NCI-H2107 (cell line): ENCODE results near the gene PTPRM.

Experiments
- DNase-seq: peaks from one replicate; lab custom pipeline; 2025; lab: John Stamatoyannopoulos, UW

Gene PTPRM

DNA sequence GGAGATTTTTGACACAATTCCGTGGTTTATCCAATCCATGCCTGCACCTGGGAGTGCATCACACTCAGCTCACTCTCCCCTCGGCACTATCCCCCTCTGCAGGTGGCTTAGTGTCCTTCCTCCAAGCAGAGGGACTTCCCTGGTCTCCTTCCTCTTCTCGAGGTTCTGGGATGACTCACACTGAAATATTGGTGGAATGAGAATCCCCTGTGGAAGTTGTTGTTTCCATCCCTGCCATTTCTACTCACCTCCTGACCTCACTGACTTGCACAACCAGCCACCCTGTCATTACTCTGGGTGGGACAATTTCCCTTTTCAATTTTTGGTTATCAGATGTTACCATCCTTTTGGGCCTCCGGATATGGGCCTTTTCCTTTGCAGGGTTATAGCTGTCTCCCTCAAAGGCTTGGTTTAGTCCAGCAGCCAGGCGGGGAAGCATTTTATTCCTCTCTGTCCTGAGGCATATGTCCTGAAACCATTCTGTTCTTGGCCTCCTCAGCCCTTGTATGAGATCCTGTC is 59.9 kb downstream of the PTPRM start:
- DNase-seq: no peak

DNA sequence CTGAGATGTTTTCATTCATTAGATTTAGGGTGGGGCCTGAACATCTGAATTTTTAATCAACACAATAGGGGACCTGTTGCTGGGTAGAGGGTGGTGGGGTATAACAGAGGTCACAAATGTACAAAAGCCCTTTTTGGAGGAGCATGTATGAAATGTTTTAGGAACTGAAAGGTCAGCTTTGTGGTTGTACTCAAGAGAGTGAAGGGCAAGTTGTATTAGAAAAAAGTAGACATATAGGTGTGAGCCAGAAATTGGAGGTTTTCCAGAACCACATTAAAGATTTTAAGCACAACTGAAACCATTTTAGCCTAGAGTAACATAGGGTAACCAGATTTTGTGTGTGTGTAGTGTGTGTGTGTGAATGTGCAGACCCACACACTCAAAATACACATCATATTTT is 62.3 kb downstream of the PTPRM start:
- no peak for DNase-seq

DNA sequence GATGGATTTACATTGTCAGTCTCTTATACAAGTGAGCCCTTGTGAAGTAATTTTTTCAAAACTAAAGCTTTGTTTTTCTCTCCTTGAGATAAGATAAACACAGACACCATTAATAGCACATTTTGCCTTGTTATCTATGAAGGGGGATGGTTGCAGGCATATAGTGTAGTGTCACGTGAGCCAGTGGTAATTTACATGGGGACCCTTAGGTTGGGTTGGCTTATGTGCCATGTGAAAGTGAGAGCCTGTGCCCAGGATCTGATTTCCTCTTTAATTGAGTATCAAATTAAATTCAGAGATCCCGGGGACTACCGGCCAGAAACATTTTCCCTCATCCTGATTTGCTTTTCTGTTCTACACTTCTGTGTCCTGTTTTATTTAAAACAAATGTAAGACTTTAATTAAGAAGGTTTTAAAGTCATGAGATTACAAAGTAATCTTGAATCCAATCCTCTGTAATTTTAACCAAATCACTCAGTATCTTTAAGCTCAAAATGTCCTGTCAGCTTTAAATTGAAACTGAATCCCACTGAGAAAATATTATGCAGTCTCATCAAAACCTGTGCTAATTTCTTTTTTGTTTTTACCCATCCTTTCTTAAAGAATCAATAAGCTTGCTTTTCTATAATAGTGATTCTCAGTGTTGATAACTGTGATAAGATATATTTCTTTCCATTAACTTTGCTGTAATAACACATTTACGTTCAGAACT is 63.8 kb downstream of the PTPRM start:
- DNase-seq: no peak

DNA sequence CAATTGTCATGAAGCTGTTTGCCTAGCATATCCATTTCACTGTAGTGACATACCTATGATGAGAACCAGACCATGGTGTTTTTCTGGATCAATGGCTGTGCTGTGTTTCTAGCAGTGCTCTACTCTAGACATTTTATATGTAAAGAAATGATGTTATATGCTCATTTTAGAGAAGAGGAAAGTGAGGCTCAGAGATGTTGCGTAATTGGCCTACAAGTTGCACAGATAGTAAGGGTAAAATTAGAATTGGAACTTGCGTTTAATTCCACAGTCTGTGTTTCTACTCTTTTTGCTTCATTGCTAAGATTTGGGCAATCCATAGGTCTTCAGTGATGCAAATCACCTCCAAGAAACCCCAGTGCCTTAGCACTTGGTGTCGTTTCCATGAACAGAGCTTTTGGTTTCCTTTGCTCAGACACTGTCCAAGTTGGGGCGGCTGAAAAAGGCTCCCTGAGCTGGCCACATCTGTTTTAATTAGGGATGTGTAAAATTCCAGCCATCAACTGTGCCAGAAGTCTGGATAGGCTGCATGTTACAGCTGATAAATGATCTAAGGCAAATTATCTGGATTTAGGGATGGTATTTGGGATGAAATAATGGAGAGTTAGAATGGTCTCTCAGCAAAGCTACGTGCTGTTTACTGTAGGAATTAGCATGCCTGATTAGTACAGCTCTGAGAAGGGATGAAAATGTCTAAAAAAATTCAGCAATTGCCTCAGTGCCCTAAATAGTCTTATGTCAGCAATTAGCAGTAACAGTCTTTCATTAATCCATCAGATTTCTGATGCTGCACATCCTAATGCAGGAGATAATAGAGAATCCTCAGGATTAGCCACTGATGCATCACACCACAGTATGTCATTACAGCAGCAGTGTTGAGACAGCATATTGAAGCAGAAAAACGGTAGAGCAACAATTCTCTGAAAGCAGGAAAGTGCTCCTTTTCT is 65.3 kb downstream of the PTPRM start:
- DNase-seq: no peak

DNA sequence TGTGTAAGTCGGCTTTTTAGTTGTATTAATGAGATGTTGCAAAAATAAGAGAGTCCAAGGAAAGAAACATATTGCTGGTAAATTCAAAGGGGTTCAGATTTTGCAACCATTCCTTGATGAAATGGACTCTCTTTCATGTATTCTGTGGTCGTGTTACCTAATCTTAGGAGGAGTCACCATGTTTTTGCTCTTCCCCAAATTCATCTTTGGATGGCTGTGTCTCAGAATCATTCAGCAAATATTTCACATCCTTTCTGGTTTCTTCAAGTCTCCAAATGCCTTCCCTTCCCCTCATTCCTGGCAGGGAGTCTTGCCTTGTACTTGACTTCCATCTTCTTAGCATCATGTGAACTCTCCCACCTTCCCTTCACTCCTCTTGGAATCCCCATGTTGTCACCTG is 66.1 kb downstream of the PTPRM start:
- no peak for DNase-seq

DNA sequence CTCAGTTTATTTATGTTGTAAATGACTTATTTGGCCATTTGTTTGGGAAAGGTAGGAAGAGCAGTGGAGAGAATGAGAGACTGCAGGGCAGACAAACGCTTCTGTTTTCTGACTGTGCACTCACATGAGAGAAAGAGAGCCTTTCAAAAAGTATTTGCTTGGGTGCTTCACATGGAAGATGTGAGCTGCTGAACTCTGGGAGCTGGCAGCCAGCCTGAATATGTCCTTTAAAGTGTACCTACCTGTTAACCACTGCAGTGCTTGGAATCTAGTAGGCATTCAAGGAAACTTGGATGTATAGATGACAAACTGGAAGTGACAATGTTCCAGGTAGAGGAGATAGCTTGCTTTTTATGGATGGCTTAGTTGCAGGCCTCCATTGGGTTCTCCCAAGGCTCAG is 68.8 kb downstream of the PTPRM start:
- no peak for DNase-seq

DNA sequence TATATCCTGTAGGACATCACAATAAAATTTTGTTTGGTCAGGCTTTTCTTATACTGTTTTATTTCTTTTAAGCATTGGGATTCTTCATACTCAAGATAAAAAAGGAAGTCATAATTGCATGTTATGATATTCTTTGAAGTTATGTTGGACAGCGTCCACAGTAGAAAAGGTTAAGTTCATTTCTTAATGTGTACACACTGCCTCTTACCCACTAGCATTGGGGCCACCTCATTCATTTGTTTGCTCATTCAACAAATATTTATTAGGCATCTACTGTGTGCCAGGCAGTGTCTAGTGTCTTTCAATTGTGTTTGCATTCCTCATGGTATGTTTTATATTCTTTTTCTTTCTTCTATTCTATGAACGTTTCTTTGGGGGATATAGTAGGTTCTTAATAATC is 70.2 kb downstream of the PTPRM start:
- no peak for DNase-seq

DNA sequence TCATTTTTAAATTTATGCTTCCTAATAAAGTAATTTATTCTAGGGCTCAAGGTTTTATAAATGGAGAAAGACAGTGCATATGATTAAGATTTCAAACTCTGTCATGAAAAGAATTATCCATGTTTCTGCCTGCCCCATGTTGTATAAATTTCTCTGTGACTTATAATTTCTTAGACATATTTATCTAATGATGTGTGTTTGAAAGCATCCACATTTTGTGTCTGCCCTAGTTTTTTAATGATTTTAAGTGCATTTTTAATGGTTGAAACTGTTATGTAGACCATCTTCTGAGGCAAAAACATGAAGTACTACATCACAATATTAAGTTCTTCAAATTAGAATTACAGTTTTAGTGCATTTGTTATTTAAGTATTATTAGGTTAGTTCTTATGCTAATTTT is 71.2 kb downstream of the PTPRM start:
- DNase-seq: no peak

DNA sequence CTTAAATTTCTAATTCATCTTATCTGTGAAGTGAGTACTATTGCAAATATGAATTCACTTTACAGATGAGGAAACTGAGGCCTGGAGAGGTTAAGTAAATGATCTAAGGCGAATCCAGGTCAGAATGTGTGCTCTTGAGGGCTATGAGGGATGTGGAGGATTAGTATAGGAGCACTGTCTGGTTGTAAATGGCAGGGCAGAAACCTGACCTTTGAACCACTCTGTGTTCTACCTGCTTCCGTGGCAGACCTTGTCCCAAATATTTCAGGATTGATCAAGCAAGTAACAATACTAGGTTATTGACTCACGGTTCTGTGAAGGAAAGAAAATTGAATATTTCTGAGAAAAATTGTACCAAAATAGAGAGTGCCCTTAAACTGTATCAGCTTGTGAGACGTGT is 74.7 kb downstream of the PTPRM start:
- DNase-seq: no peak

DNA sequence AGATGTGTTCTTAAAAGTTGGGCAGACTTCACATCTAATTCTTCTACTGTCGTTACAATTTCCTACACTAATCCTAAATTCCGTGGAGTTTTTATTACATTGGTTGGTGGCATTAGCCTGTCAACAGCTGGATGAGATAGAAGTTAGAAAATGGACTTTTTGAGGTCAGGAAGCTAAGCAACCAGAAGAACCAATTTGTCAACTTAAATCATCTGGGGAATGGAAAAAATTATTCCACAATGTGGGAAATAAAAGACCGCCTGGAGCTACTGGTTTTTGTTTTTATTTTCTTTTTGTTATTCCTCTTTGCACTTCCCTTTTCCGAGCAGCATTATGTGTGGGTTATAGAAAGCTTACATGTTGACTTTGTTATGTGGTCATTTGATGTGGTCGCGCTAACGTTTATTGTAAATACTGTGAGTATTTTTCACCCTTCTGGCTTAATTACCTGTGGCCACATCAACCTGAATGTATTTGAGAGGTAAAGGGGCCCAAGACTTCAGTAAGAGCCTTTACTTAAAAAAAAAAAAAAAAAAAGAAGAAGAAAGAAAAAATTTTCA is 75.3 kb downstream of the PTPRM start:
- DNase-seq: no peak

DNA sequence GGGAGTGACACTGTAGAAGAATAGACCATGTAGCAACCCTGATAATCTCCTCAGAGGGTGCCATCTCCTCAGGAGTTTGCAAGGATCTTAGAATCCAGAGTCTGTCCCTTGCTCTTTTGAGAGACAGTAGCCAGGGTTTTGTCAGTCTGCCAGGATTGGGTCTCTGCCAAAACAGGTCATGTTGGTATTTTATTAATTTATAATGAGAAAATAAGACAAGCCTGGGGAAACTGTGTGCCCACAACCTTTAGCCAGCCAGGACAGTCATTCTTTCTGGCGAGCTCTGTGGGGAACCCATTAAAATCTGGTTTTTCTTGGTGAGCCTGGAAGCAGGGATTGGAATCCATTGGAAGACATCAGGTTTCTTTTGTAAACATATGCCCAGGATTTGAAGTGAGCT is 78.6 kb downstream of the PTPRM start:
- no peak for DNase-seq

DNA sequence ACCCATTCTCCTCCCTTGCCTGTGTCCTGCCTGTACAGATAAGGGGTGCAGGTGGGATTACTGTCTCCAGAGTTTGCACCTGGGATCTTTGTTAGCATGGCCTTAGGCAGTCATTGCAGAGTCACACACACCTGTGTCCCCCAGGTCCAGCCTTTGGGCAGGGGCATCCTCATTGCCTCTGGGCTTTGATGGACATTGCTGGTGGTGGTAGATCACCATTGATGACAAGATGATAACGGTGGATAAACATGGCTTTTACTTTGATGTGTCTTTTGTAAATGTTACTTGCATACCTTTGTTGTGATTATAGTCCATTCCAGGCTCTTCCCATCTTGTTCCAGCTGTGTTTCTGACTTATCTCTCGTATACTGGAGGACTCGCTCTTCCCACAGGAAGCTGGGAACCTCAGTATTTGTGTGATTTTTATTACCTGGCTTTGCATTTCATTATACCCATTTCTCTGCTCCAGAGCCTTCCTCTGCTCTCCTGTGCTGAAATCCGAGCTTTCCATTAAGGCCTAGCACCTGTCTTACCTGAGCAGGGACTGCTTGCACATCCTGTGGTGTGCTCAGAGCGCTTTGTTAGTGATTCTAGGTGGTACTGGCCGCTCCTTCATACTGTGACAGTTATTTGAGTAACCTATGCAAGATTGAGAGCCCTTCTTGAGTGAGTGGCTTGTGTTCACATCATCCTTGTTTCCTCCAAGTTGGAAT is 79.2 kb downstream of the PTPRM start:
- DNase-seq: no peak

DNA sequence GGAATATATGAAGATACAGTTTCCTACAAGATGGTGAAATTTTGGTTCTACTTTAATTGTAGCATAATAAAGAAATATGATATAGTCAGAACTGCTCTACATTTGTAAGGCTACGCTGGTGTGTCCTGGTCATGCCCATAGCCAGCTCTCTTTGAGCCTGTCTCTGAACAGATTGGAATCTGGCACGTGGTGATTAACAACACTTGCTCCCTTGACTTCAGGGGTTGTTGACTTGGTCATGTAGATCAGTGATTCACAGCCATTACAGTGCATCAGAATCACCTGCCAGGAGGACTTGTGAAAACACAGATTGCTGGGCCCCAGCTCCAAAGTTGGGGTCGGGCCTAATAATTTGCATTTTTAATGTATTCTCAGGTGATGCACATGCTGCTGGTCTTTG is 80.4 kb downstream of the PTPRM start:
- no peak for DNase-seq

DNA sequence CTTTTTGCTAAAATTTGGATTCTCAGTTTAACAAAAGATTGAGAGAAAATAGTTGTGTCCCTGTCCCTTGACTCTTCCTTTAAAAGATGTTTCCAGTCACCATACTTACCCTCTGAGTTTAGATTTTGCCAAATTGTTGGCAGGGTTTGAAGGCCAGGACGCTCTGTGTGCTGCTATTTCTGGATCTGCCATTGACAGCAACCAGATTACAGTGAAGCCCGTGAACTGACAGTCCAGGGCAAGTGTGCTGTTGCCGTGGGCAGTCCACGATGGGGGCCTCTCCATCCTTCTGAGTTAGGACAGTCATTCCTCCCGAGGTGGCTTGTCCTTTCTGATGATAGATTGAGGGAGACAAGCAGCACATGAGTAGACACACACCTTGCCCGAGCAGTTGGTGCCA is 89.9 kb downstream of the PTPRM start:
- no peak for DNase-seq

DNA sequence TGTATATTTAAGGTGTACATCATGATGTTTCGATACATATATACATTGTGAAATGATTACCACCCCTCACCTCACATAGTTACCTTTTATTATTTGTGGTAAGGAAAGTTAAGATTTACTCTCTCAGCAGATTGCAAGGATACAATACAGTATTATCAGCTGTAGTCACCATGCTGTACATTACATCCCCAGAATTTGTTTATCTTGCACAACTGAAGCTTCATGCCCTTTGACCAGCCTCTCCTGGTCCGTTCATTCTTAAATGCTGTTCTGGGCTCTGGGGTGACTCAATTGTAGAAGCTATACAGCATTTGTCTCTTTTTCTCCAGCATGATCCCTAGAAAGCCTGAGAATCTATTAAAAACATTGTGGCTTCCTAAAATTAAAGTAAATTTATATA is 90.8 kb downstream of the PTPRM start:
- no peak for DNase-seq

DNA sequence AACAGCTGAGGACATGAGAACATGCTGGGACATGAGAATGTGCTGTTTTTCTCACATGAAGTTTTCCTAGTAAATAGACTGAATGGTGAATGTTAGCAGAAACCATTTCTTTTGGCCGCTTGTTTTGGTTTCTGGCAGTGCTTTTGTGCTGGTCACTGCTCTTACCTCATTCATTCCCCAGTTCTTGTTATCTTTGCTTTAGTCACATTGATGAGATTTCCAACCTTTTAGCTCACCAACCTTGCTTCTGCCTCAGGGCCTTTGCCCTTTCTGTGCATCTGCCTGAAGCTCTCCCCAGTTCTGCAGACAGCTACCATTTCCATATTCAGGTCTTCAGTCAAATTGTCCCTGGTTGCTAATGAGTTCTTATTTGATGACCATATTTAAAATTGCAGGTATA is 91.6 kb downstream of the PTPRM start:
- no peak for DNase-seq

DNA sequence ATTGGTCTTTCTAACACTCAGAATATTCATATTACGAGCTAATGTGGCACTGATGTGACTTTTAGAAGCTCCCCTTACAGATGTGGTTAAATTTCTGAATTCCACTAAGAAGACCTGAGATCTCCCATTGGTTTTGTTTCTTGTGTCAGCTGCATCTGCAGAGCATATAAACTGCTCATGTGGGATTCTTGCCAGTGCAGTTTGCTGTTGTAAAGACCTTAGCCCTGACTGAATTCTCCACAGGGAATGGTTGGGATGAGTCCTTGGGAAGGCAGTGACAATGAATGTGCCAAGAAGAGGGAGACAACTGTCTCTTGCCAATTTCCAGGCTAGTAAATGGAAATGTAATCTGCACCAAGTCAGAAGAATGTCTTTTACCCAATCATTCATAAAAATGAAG is 94.1 kb downstream of the PTPRM start:
- DNase-seq: no peak

DNA sequence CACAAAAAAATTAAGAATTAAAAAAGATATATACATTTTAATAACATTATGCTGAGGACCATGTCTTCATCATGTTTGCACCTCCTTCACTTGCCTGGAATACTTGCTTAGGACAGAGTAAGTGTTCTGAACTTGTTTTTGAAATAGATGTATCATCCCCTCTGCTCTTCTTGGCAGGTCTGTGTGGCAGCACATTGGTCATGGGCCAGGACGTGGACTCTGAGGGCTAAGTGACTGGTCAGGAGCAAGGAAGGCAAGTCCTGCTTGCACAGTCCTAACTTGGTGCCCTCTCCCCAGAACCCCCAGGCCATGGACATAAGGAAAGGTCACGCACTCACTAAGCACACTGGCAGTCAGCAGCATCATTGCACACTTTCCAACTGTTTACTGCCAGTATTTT is 95.8 kb downstream of the PTPRM start:
- no peak for DNase-seq

DNA sequence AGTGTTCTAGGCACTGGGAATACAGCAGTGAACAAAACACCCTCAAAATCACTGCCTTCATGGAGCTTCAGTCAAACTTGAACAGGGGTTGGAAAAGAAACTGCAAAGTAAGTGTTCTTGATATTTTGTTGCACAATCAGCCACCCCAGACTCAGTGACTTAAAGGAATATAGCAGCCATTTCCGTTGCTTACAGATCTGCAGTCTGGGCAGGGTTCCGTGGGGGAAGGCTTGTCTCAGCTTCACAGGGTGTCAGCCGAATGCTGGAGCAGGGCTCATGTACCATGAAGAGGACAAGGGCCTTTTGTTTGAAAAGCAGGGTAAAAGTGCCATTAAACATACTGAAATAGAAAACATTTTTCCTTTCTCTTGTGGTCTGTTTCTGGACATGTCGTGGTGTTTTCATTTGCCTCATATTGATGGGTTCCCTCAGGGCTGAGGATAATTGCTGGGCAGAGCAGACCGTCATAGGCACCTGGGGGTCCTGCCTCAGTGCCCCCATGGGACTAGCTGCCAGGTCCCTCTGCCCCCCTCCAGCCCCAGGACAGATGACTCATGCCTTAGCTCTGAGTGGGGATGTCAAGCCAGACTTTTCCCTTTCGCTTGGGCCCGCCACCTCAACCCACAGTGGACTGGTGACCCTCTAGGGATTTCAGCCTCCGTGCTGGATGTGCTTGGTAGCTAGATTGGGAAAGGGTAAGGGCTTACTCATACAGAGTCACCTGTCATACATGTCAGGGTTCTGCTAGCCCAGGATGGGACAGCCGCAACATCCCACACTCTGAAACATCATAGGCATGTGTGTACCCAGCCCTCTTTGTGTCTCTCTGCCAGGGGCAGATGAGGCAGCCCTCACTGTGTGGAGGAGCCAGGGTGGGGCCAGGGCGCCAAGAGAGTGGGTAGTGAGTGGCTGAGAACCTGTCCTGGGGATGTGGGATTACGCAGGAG is 96.5 kb downstream of the PTPRM start:
- DNase-seq: no peak

DNA sequence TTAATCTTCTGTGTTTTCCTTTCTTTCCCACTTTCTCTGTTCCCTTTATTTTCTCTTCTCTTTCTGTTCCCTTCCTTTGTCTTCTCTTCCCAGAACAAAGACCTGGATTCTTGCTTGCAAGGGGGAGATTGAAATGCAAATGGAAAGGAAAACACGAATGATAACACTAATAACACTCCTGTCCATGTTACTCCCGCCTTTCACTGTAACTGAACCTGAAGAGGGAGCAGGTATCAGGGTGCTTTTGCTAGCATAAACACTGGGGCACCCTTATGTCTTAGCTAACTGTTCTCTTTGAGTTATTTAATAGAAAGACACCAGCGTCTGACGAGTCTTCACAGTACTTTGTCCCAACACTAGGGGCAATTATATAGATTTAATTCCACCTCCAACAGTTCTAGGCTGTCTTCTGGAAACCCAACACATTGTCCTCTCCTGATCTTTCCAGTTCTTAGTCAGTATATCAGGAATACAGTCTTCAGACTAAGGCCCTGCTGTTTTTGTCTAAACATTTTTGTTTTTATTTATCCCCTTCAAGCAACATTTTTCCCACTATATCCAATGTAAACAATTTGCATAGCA is 99.2 kb downstream of the PTPRM start:
- DNase-seq: no peak

DNA sequence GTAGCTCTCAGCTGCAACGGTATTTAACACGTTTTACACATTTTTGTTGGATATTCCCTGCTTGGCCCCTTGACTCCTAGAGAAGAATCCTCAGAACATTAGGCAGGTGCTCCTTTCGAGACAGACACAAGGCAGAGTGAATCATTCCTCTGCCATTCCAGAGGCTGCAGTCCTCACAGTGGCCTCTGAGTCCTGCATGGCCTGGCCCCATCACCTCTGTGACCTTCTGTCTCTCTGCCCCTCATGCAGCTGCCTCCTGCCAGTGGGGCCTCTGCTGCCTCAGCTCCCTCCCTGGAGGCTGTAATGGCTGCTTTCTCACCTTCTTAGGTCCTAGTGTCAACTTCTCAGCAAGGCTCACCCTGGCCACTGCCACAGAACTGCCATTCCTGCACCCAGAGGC is 101.3 kb downstream of the PTPRM start:
- DNase-seq: no peak
